Glomerular visceral epithelial cell (primary cell): ENCODE measurements around the gene PSMF1.
"Not testable (repeated sequence)": the region's sequence is repeated elsewhere in the genome, so short reads cannot be mapped to it uniquely, and the experiment has no call there.

Experiments used
- DNase-seq: peaks from one replicate; pipeline ENCODE4 v3.0.0-alpha.2; 2016; ENCODE audit errors: extremely low spot score

The PSMF1 gene

GRCh38 chr20:1122388-1123315, 4.2 kb downstream of the PSMF1 start:
- no peak for DNase-seq

GRCh38 chr20:1123666-1124065, 5.3 kb downstream of the PSMF1 start:
- no peak for DNase-seq

GRCh38 chr20:1124421-1124820, 6.0 kb downstream of the PSMF1 start:
- DNase-seq, result no peak

GRCh38 chr20:1125277-1125676, 6.9 kb downstream of the PSMF1 start:
- no peak for DNase-seq

GRCh38 chr20:1127840-1128239, 9.4 kb downstream of the PSMF1 start:
- no peak for DNase-seq

- no peak for DNase-seq
Measured at GRCh38 chr20:1130058-1130694, 11.8 kb downstream of the PSMF1 start.

GRCh38 chr20:1130847-1131246, 12.4 kb downstream of the PSMF1 start:
- DNase-seq, result no peak

- DNase-seq, result no peak
Measured at GRCh38 chr20:1131354-1131753, 13.0 kb downstream of the PSMF1 start.

GRCh38 chr20:1134355-1134754, 16.0 kb downstream of the PSMF1 start:
- DNase-seq, result no peak

- DNase-seq, result no peak
Measured at GRCh38 chr20:1134836-1135235, 16.4 kb downstream of the PSMF1 start.

- DNase-seq, result no peak
Measured at GRCh38 chr20:1137236-1137635, 18.8 kb downstream of the PSMF1 start.

- DNase-seq, result no peak
Measured at GRCh38 chr20:1144401-1145172, 26.2 kb downstream of the PSMF1 start.

GRCh38 chr20:1146957-1147356, 28.6 kb downstream of the PSMF1 start:
- DNase-seq, result no peak

GRCh38 chr20:1149812-1150211, 31.4 kb downstream of the PSMF1 start:
- DNase-seq, result not testable (repeated sequence)

GRCh38 chr20:1150218-1150617, 31.8 kb downstream of the PSMF1 start:
- no peak for DNase-seq

- DNase-seq, result no peak
Measured at GRCh38 chr20:1150968-1151367, 32.6 kb downstream of the PSMF1 start.

- no peak for DNase-seq
Measured at GRCh38 chr20:1154226-1154625, 35.8 kb downstream of the PSMF1 start.

- DNase-seq, result no peak
Measured at GRCh38 chr20:1154691-1155090, 36.3 kb downstream of the PSMF1 start.

- no peak for DNase-seq
Measured at GRCh38 chr20:1155342-1155741, 36.9 kb downstream of the PSMF1 start.

- no peak for DNase-seq
Measured at GRCh38 chr20:1160496-1160895, 42.1 kb downstream of the PSMF1 start.

- no peak for DNase-seq
Measured at GRCh38 chr20:1160991-1161390, 42.6 kb downstream of the PSMF1 start.

GRCh38 chr20:1163105-1163504, 44.7 kb downstream of the PSMF1 start:
- no peak for DNase-seq
